NCI-H2196 treated with DMSO at 0.1 percent for 48 hours (cell line): ENCODE measurements around the gene MYORG.
"Not testable (repeated sequence)": the region's sequence is repeated elsewhere in the genome, so short reads cannot be mapped to it uniquely, and the experiment has no call there.

Experiments used
- DNase-seq: peaks from one replicate; lab custom pipeline; 2025; ENCODE audit not compliant: unreplicated experiment; lab: John Stamatoyannopoulos, UW

Gene MYORG

GRCh38 chr9:34370335-34370969, 6.2 kb downstream of the MYORG start:
- DNase-seq, result no peak

DNA sequence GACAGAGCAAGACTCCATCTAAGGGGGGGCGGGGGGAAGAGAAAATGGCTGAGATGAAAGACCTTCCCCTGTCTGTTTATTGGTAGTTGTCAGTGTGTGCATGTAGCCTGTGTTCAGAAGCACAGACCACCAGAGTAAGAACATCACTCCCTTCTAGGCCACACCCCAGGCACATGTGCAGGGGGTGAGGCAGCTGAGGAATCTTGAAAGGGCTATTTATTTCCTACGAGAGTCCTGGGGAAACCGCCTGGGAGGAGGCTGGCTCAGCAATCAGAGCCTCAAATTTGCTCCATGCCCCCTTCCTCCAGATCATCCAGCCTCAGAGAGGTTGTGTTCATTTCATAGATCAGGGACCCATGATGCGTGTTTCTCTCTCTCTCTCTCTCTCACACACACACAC, 7.1 kb downstream of the MYORG start:
- DNase-seq, result no peak

DNA sequence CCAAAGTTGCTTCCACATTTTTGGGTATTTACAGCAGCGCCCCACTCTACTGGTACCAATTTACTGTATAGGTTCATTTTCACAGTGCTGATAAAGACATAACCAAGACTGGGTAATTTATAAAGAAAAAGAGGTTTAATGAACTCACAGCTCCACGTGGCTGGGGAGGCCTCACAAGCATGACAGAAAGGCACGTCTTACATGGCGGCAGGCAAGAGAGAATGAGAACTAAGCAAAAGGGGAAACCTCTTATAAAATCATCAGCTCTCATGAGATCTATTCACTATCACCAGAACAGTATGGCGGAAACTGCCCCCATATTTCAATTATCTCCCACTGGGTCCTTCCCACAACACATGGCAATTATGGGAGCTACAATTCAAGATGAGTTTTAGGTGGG, 7.9 kb downstream of the MYORG start:
- DNase-seq, result not testable (repeated sequence)

GRCh38 chr9:34367751-34368410, 8.8 kb downstream of the MYORG start:
- not testable (repeated sequence) for DNase-seq

DNA sequence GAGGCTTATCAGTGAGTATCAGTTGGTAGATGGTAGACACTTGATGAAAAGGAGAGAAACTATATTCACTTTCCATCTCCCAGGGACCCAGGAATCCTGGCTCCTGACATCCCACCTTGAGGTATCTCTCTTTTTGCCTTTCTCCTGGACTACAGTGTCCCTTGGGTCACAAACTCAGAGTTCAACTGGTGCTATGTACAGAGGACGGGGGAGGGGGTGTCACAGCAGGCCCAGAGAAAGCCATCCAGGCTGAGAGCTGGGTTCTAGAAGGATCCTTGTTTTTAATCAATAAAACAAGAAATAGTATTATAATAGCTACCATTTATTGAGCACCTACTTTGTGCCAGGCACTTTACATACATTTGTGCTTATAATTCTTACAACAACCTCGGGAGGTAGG, 10.3 kb downstream of the MYORG start:
- DNase-seq, result no peak

- no peak for DNase-seq
Observed at GRCh38 chr9:34365282-34365681, 11.4 kb downstream of the MYORG start.

- no peak for DNase-seq
Observed at GRCh38 chr9:34363619-34364351, 12.9 kb downstream of the MYORG start.

GRCh38 chr9:34362614-34363214, 14.0 kb downstream of the MYORG start:
- DNase-seq, result no peak

- DNase-seq, result not testable (repeated sequence)
Observed at GRCh38 chr9:34352957-34353356, 23.7 kb downstream of the MYORG start.

- not testable (repeated sequence) for DNase-seq
Observed at GRCh38 chr9:34352122-34352652, 24.5 kb downstream of the MYORG start.

- no peak for DNase-seq
Observed at GRCh38 chr9:34349324-34349723, 27.4 kb downstream of the MYORG start.

- no peak for DNase-seq
Observed at GRCh38 chr9:34347800-34348158, 28.9 kb downstream of the MYORG start.

GRCh38 chr9:34346873-34347799, 29.6 kb downstream of the MYORG start:
- DNase-seq, result no peak

DNA sequence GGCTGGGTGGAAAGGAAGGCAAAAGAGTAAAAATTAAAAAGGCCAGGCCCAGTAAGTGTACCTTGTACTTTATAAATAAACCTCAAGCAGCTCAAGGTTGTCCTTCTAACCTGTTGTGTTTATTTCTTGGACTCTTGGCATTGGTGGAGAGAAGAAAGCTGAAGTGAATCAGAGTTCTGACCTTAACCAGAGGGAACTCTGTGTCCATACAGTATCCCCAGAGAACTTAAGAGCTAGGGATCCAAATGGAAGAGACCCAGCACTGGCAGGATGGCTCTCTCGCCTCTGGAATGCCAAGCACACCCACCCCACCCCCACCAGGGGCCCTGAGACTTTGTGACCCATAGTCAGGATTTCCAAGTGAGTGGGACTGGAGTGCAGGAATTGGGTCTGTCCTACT, 33.1 kb downstream of the MYORG start:
- no peak for DNase-seq

GRCh38 chr9:34343090-34343489, 33.6 kb downstream of the MYORG start:
- DNase-seq, result no peak

DNA sequence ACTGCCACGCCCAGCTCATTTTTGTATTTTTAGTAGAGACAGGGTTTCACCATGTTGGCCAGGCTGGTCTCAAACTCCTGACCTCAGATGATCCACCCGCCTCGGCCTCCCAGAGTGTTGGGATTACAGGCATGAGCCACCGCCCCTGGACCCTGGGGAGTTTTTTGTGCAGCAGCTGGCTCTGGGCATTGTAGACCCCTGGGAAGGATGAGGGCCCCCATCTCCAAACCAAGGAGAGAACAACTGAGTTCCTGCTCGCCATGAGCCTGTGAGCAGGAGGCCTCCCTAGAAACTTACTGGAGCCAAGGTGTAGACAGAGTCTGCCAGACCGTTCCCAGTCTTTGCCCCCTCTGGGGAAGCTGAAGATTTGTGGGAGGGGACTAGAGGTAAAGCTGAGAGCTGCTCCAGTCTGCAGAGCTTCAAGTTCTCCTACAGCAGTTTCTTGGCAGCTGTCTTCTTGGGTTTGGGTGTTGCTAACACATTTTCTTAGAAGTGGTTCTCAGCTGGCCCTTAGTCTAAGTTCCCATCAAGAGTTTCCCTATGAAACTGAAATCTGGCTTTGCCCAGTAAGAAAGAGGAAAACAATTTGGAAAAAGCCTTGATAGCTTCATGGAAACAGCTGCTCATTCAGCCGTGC, 34.9 kb downstream of the MYORG start:
- no peak for DNase-seq

- no peak for DNase-seq
Observed at GRCh38 chr9:34338665-34339385, 37.9 kb downstream of the MYORG start.

- not testable (repeated sequence) for DNase-seq
Observed at GRCh38 chr9:34338079-34338478, 38.6 kb downstream of the MYORG start.

- no peak for DNase-seq
Observed at GRCh38 chr9:34337403-34337802, 39.3 kb downstream of the MYORG start.
